GM12878 (cell line): ENCODE data around the gene TAPT1.

Source experiments
- ATF2 ChIP-seq: IDR thresholded peaks from 2 replicates; pipeline ENCODE4 v1.6.1; 2012; ENCODE audit warnings: low read length, inconsistent platforms
- CTCF ChIP-seq, 3 experiments: IDR thresholded peaks in 2 of 3; conservative IDR thresholded peaks in 1 of 3; 2 replicates each; pipeline ENCODE4 v1.5.1; 2011; ENCODE audit warnings: low read depth in 3 of 3, low read length in 3 of 3, mild to moderate bottlenecking in 3 of 3, control low read depth in 2 of 3, moderate library complexity in 2 of 3, inconsistent platforms in 1 of 3, mixed read lengths in 1 of 3; ENCODE audit not compliant: control insufficient read depth in 2 of 3, insufficient read depth in 1 of 3; ENCODE audit errors: extremely low read depth in 1 of 3
- ETV6 ChIP-seq, 2 experiments: fragments of 450-650 bp in 1 of 2; IDR thresholded peaks in 1 of 2; conservative IDR thresholded peaks in 1 of 2; 2 replicates each; pipeline ENCODE4 v1.6.1; 2014; ENCODE audit warnings: antibody characterized with exemption in 1 of 2, borderline replicate concordance in 1 of 2, low read depth in 1 of 2, mild to moderate bottlenecking in 1 of 2, moderate library complexity in 1 of 2
- HCFC1 ChIP-seq: fragments of 150-350 bp; IDR thresholded peaks from 2 replicates; pipeline ENCODE4 v1.6.1; 2014; ENCODE audit warnings: low read length
- MYC ChIP-seq: IDR thresholded peaks from 2 replicates; pipeline ENCODE4 v1.6.1; 2011; ENCODE audit warnings: mild to moderate bottlenecking, low read length, moderate library complexity, inconsistent platforms; ENCODE audit not compliant: insufficient read depth, insufficient replicate concordance, insufficient read length, severe bottlenecking
- STAT1 ChIP-seq: fragments of 450-650 bp; conservative IDR thresholded peaks from 2 replicates; pipeline ENCODE4 v1.6.1; 2014; ENCODE audit warnings: antibody characterized with exemption, mild to moderate bottlenecking
- TF ChIP-seq, protein P1 (sequence below): IDR thresholded peaks from 2 replicates; pipeline ENCODE4 v1.6.1; 2012; ENCODE audit warnings: low read depth, low read length, improper control_type of control experiment

GRCh38 chr4:16227462-16227868 lies 1.2 kb upstream of the TAPT1 start:
- no peak for TF ChIP-seq ETV6 (conservative IDR thresholded peaks at IDR 0.05 in 1 of 2, IDR thresholded peaks at IDR 0.05 in 1 of 2; ENCODE audit: borderline replicate concordance in 1 of 2, low read depth in 1 of 2)
- TF ChIP-seq HCFC1 = no peak
- TF ChIP-seq CTCF (IDR thresholded peaks at IDR 0.05 in 2 of 3, conservative IDR thresholded peaks at IDR 0.05 in 1 of 3; ENCODE audit: control insufficient read depth in 2 of 3, extremely low read depth in 1 of 3, insufficient read depth in 1 of 3, low read depth in 3 of 3, low read length in 3 of 3) = no peak
- TF ChIP-seq ATF2 = no peak
- no peak for TF ChIP-seq MYC
- TF ChIP-seq STAT1 = no peak
- TF ChIP-seq, protein P1, sequence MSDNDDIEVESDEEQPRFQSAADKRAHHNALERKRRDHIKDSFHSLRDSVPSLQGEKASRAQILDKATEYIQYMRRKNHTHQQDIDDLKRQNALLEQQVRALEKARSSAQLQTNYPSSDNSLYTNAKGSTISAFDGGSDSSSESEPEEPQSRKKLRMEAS = no peak
